PC-9 (cell line): ENCODE results near the gene COX8A. TPM values are rescaled to one million over a fixed set of nuclear protein-coding genes. Genes with fewer than 3 reads are reported as not detected.

Source experiments
- BruUV-seq: library from RNA; stranded (reverse); fragments of 400-500 nt; replicated peaks from 2 replicates; lab custom pipeline; 2021; lab: Mats Ljungman, UMichigan
- CTCF ChIA-PET: fragments of 300-600 bp; sonication (Branson Sonifier 250); formaldehyde crosslinking; loops from one replicate; lab custom pipeline; 2022; ENCODE audit warnings: antibody characterized with exemption; lab: Charles Lee
- POLR2A ChIA-PET: fragments of 300-600 bp; sonication (Branson Sonifier 250); formaldehyde crosslinking; loops from one replicate; lab custom pipeline; 2022; ENCODE audit warnings: antibody characterized with exemption; ENCODE audit not compliant: unreplicated experiment; lab: Charles Lee
- DNase-seq, 2 experiments: peaks; one replicate each; pipeline versions ENCODE4 v3.0.0 to v3.0.0-alpha.2; 2015 to 2022; ENCODE audit warnings: mixed read lengths in 1 of 2
- H2AFZ ChIP-seq: fragments of 200-600 bp; sonication (generic); 2 replicates; pipeline ENCODE4 v1.8.1; 2017; ENCODE audit warnings: antibody characterized with exemption
- H3F3A ChIP-seq: fragments of 200-600 bp; sonication (generic); 2 replicates; pipeline ENCODE4 v1.8.1; 2017; ENCODE audit warnings: antibody characterized with exemption, mild to moderate bottlenecking, low read depth; ENCODE audit not compliant: insufficient read depth
- H3K27ac ChIP-seq: fragments of 200-600 bp; sonication (generic); 2 replicates; pipeline ENCODE4 v1.6.1; 2016; ENCODE audit warnings: mixed run types
- H3K27me3 ChIP-seq: fragments of 200-600 bp; sonication (generic); 2 replicates; pipeline ENCODE4 v1.6.1; 2016; ENCODE audit warnings: low read depth, mixed run types; ENCODE audit not compliant: insufficient read depth
- H3K36me3 ChIP-seq: fragments of 200-600 bp; sonication (generic); 2 replicates; pipeline ENCODE4 v1.6.1; 2016; ENCODE audit warnings: low read depth, mixed run types
- H3K4me1 ChIP-seq: fragments of 200-600 bp; sonication (generic); replicated peaks from 2 replicates; pipeline ENCODE4 v1.6.1; 2016; ENCODE audit warnings: mixed run types; ENCODE audit not compliant: insufficient read depth
- H3K4me2 ChIP-seq: fragments of 200-600 bp; sonication (generic); 2 replicates; pipeline ENCODE4 v1.6.1; 2017; ENCODE audit warnings: mixed run types
- H3K4me3 ChIP-seq: fragments of 200-600 bp; sonication (generic); 2 replicates; pipeline ENCODE4 v1.6.1; 2016; ENCODE audit warnings: mixed run types
- H3K79me2 ChIP-seq: fragments of 200-600 bp; sonication (generic); 2 replicates; pipeline ENCODE4 v1.6.1; 2017; ENCODE audit warnings: low read depth, mixed run types
- H3K9me2 ChIP-seq: fragments of 200-600 bp; sonication (generic); 2 replicates; pipeline ENCODE4 v1.8.1; 2017; ENCODE audit warnings: mild to moderate bottlenecking; ENCODE audit not compliant: insufficient read depth
- H3K9me3 ChIP-seq: fragments of 200-600 bp; sonication (generic); 2 replicates; pipeline ENCODE4 v1.8.1; 2016; ENCODE audit warnings: low read depth; ENCODE audit not compliant: insufficient read depth
- H4K20me1 ChIP-seq: fragments of 200-600 bp; sonication (generic); 2 replicates; pipeline ENCODE4 v1.8.1; 2017; ENCODE audit not compliant: insufficient read depth
- EZH2 ChIP-seq: fragments of 200-600 bp; sonication (generic); IDR thresholded peaks from 2 replicates; pipeline ENCODE4 v1.8.0; 2017; ENCODE audit warnings: antibody characterized with exemption, low read depth
- intact Hi-C: fragments of 100-400 bp; cut with micrococcal nuclease; formaldehyde crosslinking; loops from one replicate; pipeline ENCODE4 v1.10.0; 2022; ENCODE audit not compliant: unreplicated experiment
- total RNA-seq: library from RNA; stranded (reverse); gene quantifications from 2 replicates; pipeline ENCODE4 v1.2.3, GENCODE V29; 2021
- TF ChIP-seq, protein P1 (sequence below): fragments of 200-600 bp; sonication (generic); conservative IDR thresholded peaks from 2 replicates; pipeline ENCODE4 v1.6.1; 2017; ENCODE audit warnings: mixed run types, antibody characterized with exemption, mild to moderate bottlenecking, moderate library complexity

Gene COX8A
- total RNA-seq, 1 experiment from 2014 or later: 547 TPM

DNA sequence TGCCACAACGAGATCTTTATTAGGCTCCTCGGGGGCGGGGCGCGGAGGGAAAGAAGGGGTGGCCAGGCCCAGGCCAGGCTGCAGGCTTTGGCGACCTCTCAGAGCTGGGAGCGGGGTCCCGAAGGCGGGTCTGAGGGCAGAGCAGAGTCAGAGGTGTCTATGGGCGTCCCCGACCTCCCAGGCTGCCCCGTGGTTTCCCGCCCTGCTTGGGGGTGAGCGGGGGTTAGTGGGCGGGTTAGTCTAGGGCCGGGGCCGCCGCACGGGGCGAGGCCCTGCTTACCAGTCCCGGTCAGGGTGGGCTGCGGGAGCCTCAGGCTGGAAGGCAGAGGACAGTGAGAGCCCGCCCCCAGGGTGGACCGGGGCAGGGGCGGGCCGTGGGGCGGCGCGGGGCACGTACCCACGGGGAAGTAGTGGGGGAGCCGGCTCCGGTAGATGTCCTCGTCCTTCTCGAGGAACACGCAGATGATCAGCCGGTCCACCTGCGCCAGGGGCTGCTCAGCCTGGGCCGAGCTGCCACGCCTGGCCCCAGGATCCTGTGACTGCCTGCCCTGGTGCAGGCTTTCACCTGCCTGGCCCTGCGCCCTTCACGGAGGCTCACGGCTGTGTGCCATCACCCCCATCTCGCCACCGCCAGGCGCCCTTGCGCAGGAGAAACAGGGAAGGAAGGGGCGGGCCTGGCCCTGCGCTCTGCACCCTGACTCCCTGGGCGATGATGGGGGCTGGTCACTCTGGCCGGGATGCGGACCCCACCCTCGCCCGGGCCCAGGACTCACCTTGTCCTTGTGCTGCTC lies 24.3 kb downstream of the COX8A start:
- Histone ChIP-seq H3K79me2 (no peaks in the 10 kb centered on the region), H3K9me2 (no peaks in the 10 kb centered on the region), H4K20me1 (peaks cover 81% of the 10 kb centered on the region), H3F3A (peaks cover 29% of the 10 kb centered on the region; the same call in 1 of the 2 replicates), H2AFZ (no peak overlapping the region), H3K9me3 (no peaks in the 10 kb centered on the region), H3K27me3 (no peaks in the 10 kb centered on the region), H3K36me3 (peaks cover 9% of the 10 kb centered on the region; the same call in 1 of the 2 replicates), H3K4me1 (no peaks in the 10 kb centered on the region), H3K4me3 (no peak overlapping the region), H3K27ac (no peak overlapping the region), H3K4me2 (no peak overlapping the region)
- intact Hi-C loops: no loop called here
- BruUV-seq: no TSS peak
- CTCF ChIA-PET: no interaction called here
- POLR2A ChIA-PET: no interaction called here
- TF ChIP-seq EZH2: no peak
- TF ChIP-seq, protein P1, sequence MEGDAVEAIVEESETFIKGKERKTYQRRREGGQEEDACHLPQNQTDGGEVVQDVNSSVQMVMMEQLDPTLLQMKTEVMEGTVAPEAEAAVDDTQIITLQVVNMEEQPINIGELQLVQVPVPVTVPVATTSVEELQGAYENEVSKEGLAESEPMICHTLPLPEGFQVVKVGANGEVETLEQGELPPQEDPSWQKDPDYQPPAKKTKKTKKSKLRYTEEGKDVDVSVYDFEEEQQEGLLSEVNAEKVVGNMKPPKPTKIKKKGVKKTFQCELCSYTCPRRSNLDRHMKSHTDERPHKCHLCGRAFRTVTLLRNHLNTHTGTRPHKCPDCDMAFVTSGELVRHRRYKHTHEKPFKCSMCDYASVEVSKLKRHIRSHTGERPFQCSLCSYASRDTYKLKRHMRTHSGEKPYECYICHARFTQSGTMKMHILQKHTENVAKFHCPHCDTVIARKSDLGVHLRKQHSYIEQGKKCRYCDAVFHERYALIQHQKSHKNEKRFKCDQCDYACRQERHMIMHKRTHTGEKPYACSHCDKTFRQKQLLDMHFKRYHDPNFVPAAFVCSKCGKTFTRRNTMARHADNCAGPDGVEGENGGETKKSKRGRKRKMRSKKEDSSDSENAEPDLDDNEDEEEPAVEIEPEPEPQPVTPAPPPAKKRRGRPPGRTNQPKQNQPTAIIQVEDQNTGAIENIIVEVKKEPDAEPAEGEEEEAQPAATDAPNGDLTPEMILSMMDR: no peak
- DNase-seq: no peak

DNA sequence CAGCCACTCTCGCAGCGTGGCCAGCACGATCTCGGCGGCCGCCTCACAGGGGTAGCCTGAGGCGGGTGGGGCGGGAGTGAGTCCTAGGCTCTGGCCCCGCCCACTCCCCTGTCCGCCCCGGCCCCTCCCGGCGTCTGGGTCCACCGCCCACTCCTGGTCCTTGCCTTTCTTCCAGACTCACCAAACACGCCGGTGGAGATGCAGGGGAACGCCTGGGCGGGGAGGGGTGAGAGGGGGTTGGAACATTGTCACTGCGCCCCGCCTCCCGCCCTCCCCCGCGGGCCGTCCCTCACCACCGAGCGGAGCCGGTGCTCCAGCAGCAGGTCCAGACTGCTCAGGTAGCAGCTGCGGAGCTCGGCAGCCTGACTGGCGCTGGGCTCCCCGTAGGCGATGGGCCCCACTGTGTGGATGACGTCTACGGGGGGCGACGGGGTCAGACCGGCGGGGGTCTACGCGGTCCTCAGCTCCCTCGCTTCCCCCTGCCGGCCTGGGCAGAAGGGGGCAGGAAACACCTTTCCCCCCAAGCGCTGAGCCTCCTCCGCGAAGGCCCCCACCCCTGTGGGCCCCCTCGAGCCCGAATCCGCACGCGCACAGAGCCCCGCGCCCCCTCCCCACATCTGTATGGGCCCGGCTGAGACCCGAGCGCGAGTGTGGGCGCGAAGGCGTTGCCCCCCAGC lies 25.1 kb downstream of the COX8A start:
- intact Hi-C loops: no loop called here
- no peaks in the 10 kb centered on the region for H3K27me3 ChIP-seq
- TF ChIP-seq, protein P1: no peak
- TF ChIP-seq EZH2: no peak
- no TSS peak for BruUV-seq
- no peak overlapping the region for H3K27ac ChIP-seq
- peaks cover 81% of the 10 kb centered on the region for H4K20me1 ChIP-seq
- no peaks in the 10 kb centered on the region for H3K9me2 ChIP-seq
- peaks cover 9% of the 10 kb centered on the region; the same call in 1 of the 2 replicates for H3K36me3 ChIP-seq
- no peaks in the 10 kb centered on the region for H3K79me2 ChIP-seq
- DNase-seq: no peak
- H3K9me3 ChIP-seq: no peaks in the 10 kb centered on the region
- no peaks in the 10 kb centered on the region for H3K4me1 ChIP-seq
- CTCF ChIA-PET: no interaction called here
- POLR2A ChIA-PET: no interaction called here
- no peak overlapping the region for H3K4me2 ChIP-seq
- no peak overlapping the region for H3K4me3 ChIP-seq
- H3F3A ChIP-seq: peaks cover 30% of the 10 kb centered on the region; the same call in 1 of the 2 replicates
- no peak overlapping the region for H2AFZ ChIP-seq

DNA sequence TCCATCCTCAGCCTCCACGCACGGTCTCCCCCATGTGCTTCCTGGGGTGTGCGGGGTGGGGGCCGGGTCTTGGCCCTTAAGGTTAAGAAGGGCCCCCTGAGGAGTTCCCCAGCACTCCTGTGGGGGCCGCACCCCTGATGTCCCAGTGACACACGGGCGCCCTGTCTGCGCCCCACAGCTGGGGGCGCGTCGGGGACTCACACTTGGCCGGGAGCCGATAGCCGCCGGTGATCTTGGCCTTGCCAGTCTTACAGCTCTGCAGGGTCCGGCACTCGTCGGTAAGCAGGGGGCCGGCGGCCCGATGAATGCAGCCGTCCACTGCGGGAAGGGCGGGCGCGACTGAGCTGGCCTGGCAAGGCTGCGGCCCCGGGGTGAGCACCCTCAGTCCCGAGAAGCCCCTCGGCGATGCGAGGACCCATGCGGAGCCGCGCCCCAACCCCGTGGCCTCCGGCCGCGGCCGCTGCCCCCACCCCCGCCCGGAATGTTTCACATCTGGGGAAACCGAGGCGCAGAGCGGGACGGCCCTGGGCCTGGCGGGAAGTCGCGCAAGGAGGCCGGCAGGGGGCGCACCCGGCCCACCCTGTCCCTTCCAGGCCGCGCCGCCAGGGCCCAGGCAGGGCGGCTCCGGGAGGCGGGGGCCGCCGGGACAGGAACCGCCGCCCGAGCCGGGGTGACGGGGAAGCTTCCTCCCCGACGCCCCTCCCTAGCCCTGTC lies 25.8 kb downstream of the COX8A start:
- Histone ChIP-seq H3K79me2 (no peaks in the 10 kb centered on the region), H3K27me3 (no peaks in the 10 kb centered on the region), H3K4me2 (no peak overlapping the region), H3K9me2 (no peaks in the 10 kb centered on the region), H2AFZ (no peak overlapping the region), H3K27ac (no peak overlapping the region), H3K36me3 (peaks cover 9% of the 10 kb centered on the region; the same call in 1 of the 2 replicates), H3K4me3 (no peak overlapping the region), H3K4me1 (no peaks in the 10 kb centered on the region), H4K20me1 (peaks cover 79% of the 10 kb centered on the region), H3F3A (peaks cover 23% of the 10 kb centered on the region; the same call in 1 of the 2 replicates), H3K9me3 (no peaks in the 10 kb centered on the region)
- ChIA-PET POLR2A (no interaction called here), CTCF (no interaction called here)
- no peak for TF ChIP-seq EZH2
- TF ChIP-seq, protein P1: no peak
- no TSS peak for BruUV-seq
- intact Hi-C loops: no loop called here
- DNase-seq: no peak
